NCI-H748 (cell line): ENCODE measurements around the gene EHMT1.

Experiments used
- DNase-seq: peaks from one replicate; lab custom pipeline; 2025; ENCODE audit not compliant: unreplicated experiment; lab: John Stamatoyannopoulos, UW

The EHMT1 gene

GRCh38 chr9:137781906-137782585 lies 163.2 kb downstream of the EHMT1 start:
- DNase-seq = no peak

- DNase-seq = no peak
Measured at GRCh38 chr9:137783521-137783920, 164.7 kb downstream of the EHMT1 start.

GRCh38 chr9:137784046-137784445 lies 165.2 kb downstream of the EHMT1 start:
- no peak for DNase-seq

GRCh38 chr9:137784641-137785513 lies 166.1 kb downstream of the EHMT1 start:
- no peak for DNase-seq

- peak; percentile 59 for DNase-seq
Measured at GRCh38 chr9:137785704-137786161, 166.9 kb downstream of the EHMT1 start.

GRCh38 chr9:137786511-137786920 lies 167.7 kb downstream of the EHMT1 start:
- DNase-seq = no peak

GRCh38 chr9:137787381-137787780 lies 168.6 kb downstream of the EHMT1 start:
- DNase-seq = no peak

GRCh38 chr9:137787786-137788505 lies 169.1 kb downstream of the EHMT1 start:
- DNase-seq = no peak

GRCh38 chr9:137788561-137789294 lies 169.9 kb downstream of the EHMT1 start:
- no peak for DNase-seq

- DNase-seq = no peak
Measured at GRCh38 chr9:137789295-137789895, 170.6 kb downstream of the EHMT1 start.

- no peak for DNase-seq
Measured at GRCh38 chr9:137791947-137792346, 173.1 kb downstream of the EHMT1 start.

- no peak for DNase-seq
Measured at GRCh38 chr9:137793196-137793841, 174.5 kb downstream of the EHMT1 start.

GRCh38 chr9:137795156-137795666 lies 176.4 kb downstream of the EHMT1 start:
- DNase-seq = no peak

- no peak for DNase-seq
Measured at GRCh38 chr9:137797206-137798120, 178.7 kb downstream of the EHMT1 start.

GRCh38 chr9:137798142-137798541 lies 179.3 kb downstream of the EHMT1 start:
- DNase-seq = no peak

GRCh38 chr9:137798901-137799629 lies 180.3 kb downstream of the EHMT1 start:
- DNase-seq = no peak

GRCh38 chr9:137799630-137799983 lies 180.8 kb downstream of the EHMT1 start:
- no peak for DNase-seq
